ENCODE data around the gene CCDC178.
"Not testable (repeated sequence)": the region's sequence is repeated elsewhere in the genome, so short reads cannot be mapped to it uniquely, and the experiment has no call there.

CCDC178 gene

GRCh38 chr18:33034945-33035344 is 405.6 kb downstream of the CCDC178 start:
- Histone ChIP-seq H3K27ac (no peak overlapping the region), H3K4me3 (no peak overlapping the region)

- H3K27ac ChIP-seq: no peak overlapping the region
- H3K4me3 ChIP-seq: no peak overlapping the region
Observed at GRCh38 chr18:33034212-33034611, 406.3 kb downstream of the CCDC178 start.

- H3K4me3 ChIP-seq: no peak overlapping the region
Observed at GRCh38 chr18:33022370-33022769, 418.2 kb downstream of the CCDC178 start.

GRCh38 chr18:33020877-33021276 is 419.6 kb downstream of the CCDC178 start:
- no peak overlapping the region for H3K4me3 ChIP-seq
- no peak overlapping the region for H3K27ac ChIP-seq

More at GRCh38 chr18:33022370-33022769, 418.2 kb downstream of the CCDC178 start:
- H3K27ac ChIP-seq: no peak overlapping the region

GRCh38 chr18:33014060-33014796 is 426.3 kb downstream of the CCDC178 start:
- Histone ChIP-seq H3K27ac (no peak overlapping the region), H3K4me3 (no peak overlapping the region)

- Histone ChIP-seq H3K4me3 (no peak overlapping the region), H3K27ac (no peak overlapping the region)
Observed at GRCh38 chr18:33010149-33010548, 430.4 kb downstream of the CCDC178 start.

GRCh38 chr18:32998921-32999320 is 441.6 kb downstream of the CCDC178 start:
- no peak overlapping the region for H3K27ac ChIP-seq
- no peak overlapping the region for H3K4me3 ChIP-seq

GRCh38 chr18:32998285-32998684 is 442.2 kb downstream of the CCDC178 start:
- H3K4me3 ChIP-seq: no peak overlapping the region
- H3K27ac ChIP-seq: no peak overlapping the region

GRCh38 chr18:32983721-32984120 is 456.8 kb downstream of the CCDC178 start:
- Histone ChIP-seq H3K4me3 (no peak overlapping the region), H3K27ac (no peak overlapping the region)

- Histone ChIP-seq H3K27ac (no peak overlapping the region), H3K4me3 (no peak overlapping the region)
Observed at GRCh38 chr18:32980896-32981295, 459.6 kb downstream of the CCDC178 start.

GRCh38 chr18:32975501-32975900 is 465.0 kb downstream of the CCDC178 start:
- Histone ChIP-seq H3K27ac (no peak overlapping the region), H3K4me3 (no peak overlapping the region)

- Histone ChIP-seq H3K4me3 (no peak overlapping the region), H3K27ac (no peak overlapping the region)
Observed at GRCh38 chr18:32975163-32975436, 465.4 kb downstream of the CCDC178 start.

GRCh38 chr18:32974421-32975162 is 465.9 kb downstream of the CCDC178 start:
- H3K4me3 ChIP-seq: no peak overlapping the region
- no peak overlapping the region for H3K27ac ChIP-seq

GRCh38 chr18:32968248-32968647 is 472.3 kb downstream of the CCDC178 start:
- Histone ChIP-seq H3K4me3 (no peak overlapping the region), H3K27ac (no peak overlapping the region)

- Histone ChIP-seq H3K27ac (no peak overlapping the region), H3K4me3 (no peak overlapping the region)
Observed at GRCh38 chr18:32966141-32966540, 474.4 kb downstream of the CCDC178 start.

GRCh38 chr18:32961538-32961937 is 479.0 kb downstream of the CCDC178 start:
- Histone ChIP-seq H3K27ac (no peak overlapping the region), H3K4me3 (no peak overlapping the region)

- H3K27ac ChIP-seq: no peak overlapping the region
- no peak overlapping the region for H3K4me3 ChIP-seq
Observed at GRCh38 chr18:32958746-32959145, 481.8 kb downstream of the CCDC178 start.

GRCh38 chr18:32956591-32957315 is 483.8 kb downstream of the CCDC178 start:
- Histone ChIP-seq H3K4me3 (no peak overlapping the region), H3K27ac (no peak overlapping the region)

GRCh38 chr18:32952318-32952717 is 488.2 kb downstream of the CCDC178 start:
- not testable (repeated sequence) for H3K4me3 ChIP-seq, H3K27ac ChIP-seq

GRCh38 chr18:32937597-32937996 is 502.9 kb downstream of the CCDC178 start:
- Histone ChIP-seq H3K4me3 (no peak overlapping the region), H3K27ac (no peak overlapping the region)

GRCh38 chr18:32937066-32937465 is 503.5 kb downstream of the CCDC178 start:
- no peak overlapping the region for H3K27ac ChIP-seq
- no peak overlapping the region for H3K4me3 ChIP-seq
